ENCODE results near the gene KY.

- TF ChIP-seq, protein P1, sequence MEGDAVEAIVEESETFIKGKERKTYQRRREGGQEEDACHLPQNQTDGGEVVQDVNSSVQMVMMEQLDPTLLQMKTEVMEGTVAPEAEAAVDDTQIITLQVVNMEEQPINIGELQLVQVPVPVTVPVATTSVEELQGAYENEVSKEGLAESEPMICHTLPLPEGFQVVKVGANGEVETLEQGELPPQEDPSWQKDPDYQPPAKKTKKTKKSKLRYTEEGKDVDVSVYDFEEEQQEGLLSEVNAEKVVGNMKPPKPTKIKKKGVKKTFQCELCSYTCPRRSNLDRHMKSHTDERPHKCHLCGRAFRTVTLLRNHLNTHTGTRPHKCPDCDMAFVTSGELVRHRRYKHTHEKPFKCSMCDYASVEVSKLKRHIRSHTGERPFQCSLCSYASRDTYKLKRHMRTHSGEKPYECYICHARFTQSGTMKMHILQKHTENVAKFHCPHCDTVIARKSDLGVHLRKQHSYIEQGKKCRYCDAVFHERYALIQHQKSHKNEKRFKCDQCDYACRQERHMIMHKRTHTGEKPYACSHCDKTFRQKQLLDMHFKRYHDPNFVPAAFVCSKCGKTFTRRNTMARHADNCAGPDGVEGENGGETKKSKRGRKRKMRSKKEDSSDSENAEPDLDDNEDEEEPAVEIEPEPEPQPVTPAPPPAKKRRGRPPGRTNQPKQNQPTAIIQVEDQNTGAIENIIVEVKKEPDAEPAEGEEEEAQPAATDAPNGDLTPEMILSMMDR (optimal IDR thresholded peaks at IDR 0.05 in 1 of 3, IDR thresholded peaks at IDR 0.05 in 1 of 3, conservative IDR thresholded peaks at IDR 0.05 in 1 of 3; ENCODE audit: extremely low read depth in 1 of 3, insufficient read depth in 2 of 3, low read length in 3 of 3) = no peak
- TF ChIP-seq EZH2 (IDR thresholded peaks at IDR 0.05; ENCODE audit: low read length) = no peak
Measured at GRCh38 chr3:134680796-134681521, 30.1 kb upstream of the KY start.

Measured in keratinocyte (primary cell).